Neutrophil (primary cell): ENCODE data around the gene ARFGEF3.

Source experiments
- H3K27ac ChIP-seq: fragments of 200-600 bp; sonication (generic); 2 replicates; pipeline ENCODE4 v1.5.1; 2016; ENCODE audit warnings: mild to moderate bottlenecking, moderate library complexity
- H3K27me3 ChIP-seq: fragments of 200-600 bp; sonication (generic); 2 replicates; pipeline ENCODE4 v1.6.0; 2016; ENCODE audit warnings: mild to moderate bottlenecking
- H3K36me3 ChIP-seq: fragments of 200-600 bp; sonication (generic); 2 replicates; pipeline ENCODE4 v1.5.1; 2017
- H3K4me1 ChIP-seq, 2 experiments: fragments of 200-600 bp in 1 of 2; sonication (generic) in 1 of 2; 1 replicate in 1 of 2; 2 replicates in 1 of 2; pipeline versions ENCODE4 v1.5.1 to v1.6.1; 2013 to 2016; ENCODE audit warnings: low read depth in 1 of 2, low read length in 1 of 2, mild to moderate bottlenecking in 1 of 2, moderate library complexity in 1 of 2; ENCODE audit not compliant: control insufficient read depth in 1 of 2, insufficient read depth in 1 of 2
- H3K4me3 ChIP-seq, 2 experiments: fragments of 200-600 bp in 1 of 2; sonication (generic) in 1 of 2; 1 replicate in 1 of 2; 2 replicates in 1 of 2; pipeline ENCODE4 v1.5.1; 2013 to 2016; ENCODE audit warnings: low read depth in 1 of 2, low read length in 1 of 2, mild to moderate bottlenecking in 1 of 2, moderate library complexity in 1 of 2
- H3K9me3 ChIP-seq: fragments of 200-600 bp; sonication (generic); 2 replicates; pipeline ENCODE4 v1.5.1; 2016
- TF ChIP-seq, protein P1 (sequence below): fragments of 200-600 bp; sonication (generic); IDR thresholded peaks from 2 replicates; pipeline ENCODE4 v1.5.1; 2016; ENCODE audit warnings: antibody characterized with exemption

The ARFGEF3 gene

DNA sequence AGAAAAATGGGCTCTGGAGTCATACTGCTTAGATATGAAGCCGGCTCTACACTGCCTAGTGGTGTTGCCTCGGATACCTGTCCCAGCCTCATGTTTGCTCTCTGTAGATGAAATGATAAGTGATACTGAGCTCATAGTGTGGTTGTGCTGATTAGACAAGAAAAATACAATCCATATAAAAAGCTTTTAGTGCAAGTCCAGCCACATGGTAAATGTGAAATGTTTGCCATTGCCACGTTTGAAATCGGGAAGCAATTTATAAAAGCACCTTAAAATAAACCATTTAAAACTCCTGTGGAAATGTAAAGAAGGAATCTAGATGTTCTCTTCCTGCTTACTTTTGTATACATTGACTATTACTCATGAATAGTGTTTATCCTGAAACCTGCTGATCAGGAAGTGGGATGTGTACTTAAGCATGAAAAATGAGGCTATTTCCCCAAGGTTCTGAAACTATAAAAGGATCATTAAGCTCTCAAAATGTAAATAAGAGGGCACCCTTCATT lies 69.7 kb downstream of the ARFGEF3 start:
- Histone ChIP-seq H3K4me1 (no peaks in the 10 kb centered on the region), H3K4me3 (no peak overlapping the region), H3K36me3 (no peaks in the 10 kb centered on the region), H3K27me3 (no peaks in the 10 kb centered on the region), H3K27ac (no peak overlapping the region), H3K9me3 (no peaks in the 10 kb centered on the region)
- TF ChIP-seq, protein P1, sequence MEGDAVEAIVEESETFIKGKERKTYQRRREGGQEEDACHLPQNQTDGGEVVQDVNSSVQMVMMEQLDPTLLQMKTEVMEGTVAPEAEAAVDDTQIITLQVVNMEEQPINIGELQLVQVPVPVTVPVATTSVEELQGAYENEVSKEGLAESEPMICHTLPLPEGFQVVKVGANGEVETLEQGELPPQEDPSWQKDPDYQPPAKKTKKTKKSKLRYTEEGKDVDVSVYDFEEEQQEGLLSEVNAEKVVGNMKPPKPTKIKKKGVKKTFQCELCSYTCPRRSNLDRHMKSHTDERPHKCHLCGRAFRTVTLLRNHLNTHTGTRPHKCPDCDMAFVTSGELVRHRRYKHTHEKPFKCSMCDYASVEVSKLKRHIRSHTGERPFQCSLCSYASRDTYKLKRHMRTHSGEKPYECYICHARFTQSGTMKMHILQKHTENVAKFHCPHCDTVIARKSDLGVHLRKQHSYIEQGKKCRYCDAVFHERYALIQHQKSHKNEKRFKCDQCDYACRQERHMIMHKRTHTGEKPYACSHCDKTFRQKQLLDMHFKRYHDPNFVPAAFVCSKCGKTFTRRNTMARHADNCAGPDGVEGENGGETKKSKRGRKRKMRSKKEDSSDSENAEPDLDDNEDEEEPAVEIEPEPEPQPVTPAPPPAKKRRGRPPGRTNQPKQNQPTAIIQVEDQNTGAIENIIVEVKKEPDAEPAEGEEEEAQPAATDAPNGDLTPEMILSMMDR = no peak

DNA sequence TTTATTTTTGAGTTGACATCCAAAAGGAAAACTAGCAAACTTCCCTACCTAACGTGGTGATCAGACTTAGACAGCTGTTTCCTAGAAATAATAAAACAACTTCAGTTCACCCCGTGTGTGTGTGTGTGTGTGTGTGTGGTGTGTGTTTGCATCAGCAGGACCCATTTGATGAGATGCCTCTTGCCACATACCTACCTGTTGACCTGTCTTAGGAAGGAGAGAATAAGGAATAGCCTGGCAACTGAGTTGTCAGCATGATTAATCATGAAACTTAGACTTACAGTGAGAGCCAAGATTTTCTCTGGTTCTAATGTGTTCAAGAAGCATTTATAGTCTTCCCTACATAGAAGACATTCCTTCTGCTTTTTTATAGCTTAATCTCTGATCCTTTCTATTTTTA lies 72.6 kb downstream of the ARFGEF3 start:
- Histone ChIP-seq H3K27me3 (no peaks in the 10 kb centered on the region), H3K27ac (no peak overlapping the region), H3K9me3 (no peaks in the 10 kb centered on the region), H3K4me1 (no peaks in the 10 kb centered on the region), H3K4me3 (no peak overlapping the region), H3K36me3 (no peaks in the 10 kb centered on the region)
- TF ChIP-seq, protein P1 = no peak

DNA sequence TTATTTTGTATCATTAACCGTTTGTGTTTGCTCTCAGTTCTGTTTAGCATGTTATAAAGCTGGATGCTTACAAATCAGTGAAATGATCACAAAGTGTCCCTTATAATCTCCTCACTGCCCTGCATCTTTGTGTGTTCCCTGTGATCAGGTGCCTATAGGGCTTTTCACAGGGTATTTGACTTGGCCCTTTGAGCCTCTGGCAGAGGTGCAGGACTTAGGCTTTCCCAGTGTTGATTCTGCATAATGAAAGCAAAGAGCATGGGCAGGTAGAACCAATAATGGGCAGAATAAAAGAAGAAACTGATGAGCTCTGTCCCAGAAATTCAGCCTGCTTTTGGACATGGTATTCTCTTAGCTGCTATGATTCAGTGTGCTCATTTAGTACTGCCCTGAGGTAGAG lies 73.5 kb downstream of the ARFGEF3 start:
- Histone ChIP-seq H3K27me3 (no peaks in the 10 kb centered on the region), H3K4me1 (no peaks in the 10 kb centered on the region), H3K27ac (no peak overlapping the region), H3K9me3 (no peaks in the 10 kb centered on the region), H3K4me3 (no peak overlapping the region), H3K36me3 (no peaks in the 10 kb centered on the region)
- TF ChIP-seq, protein P1 = no peak

DNA sequence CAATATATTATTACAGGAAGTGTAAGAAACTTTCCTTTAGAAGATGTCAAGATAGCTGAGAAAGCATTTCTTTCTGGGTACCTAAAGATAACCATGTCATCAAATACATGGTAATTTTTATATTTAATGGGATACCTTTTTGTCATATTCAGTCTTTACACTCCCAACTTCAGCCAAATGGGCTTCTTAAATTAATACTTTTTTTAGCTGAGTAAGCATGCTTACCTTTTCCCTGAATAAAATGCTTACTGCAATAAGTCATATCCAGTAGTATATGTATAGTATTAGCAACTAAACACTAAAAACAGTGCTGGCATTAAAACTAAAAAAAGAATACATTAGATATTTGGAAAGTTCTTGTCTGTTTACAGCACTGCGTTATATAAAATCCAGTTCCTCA lies 74.0 kb downstream of the ARFGEF3 start:
- TF ChIP-seq, protein P1 = no peak

DNA sequence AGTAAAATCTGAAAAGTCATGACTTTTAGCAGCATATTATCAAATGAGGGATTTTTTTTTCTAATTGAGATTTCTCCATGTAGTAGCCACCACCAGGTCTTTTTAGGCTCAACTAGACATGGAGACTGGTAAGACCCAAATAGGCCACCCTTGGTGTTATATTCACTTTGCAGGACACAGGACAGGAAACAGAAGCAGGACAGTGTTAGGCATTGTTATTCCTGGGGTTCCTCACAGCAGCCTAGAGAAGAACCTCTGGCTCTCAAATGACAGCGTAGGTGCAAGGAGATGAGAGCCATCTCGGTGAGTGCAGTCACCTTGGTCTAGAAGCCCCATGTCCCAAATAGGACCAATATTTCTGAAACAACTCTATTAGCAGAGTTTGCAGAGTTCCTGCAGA lies 75.7 kb downstream of the ARFGEF3 start:
- no peaks in the 10 kb centered on the region for H3K36me3 ChIP-seq
- H3K4me3 ChIP-seq = no peak overlapping the region
- H3K9me3 ChIP-seq = no peaks in the 10 kb centered on the region
- no peaks in the 10 kb centered on the region for H3K27me3 ChIP-seq
- no peak overlapping the region for H3K27ac ChIP-seq
- no peaks in the 10 kb centered on the region for H3K4me1 ChIP-seq
- TF ChIP-seq, protein P1 = no peak

More for the DNA sequence above, 74.0 kb downstream of the ARFGEF3 start:
- Histone ChIP-seq H3K27me3 (no peaks in the 10 kb centered on the region), H3K9me3 (no peaks in the 10 kb centered on the region), H3K4me1 (no peaks in the 10 kb centered on the region), H3K27ac (no peak overlapping the region), H3K4me3 (no peak overlapping the region), H3K36me3 (no peaks in the 10 kb centered on the region)

DNA sequence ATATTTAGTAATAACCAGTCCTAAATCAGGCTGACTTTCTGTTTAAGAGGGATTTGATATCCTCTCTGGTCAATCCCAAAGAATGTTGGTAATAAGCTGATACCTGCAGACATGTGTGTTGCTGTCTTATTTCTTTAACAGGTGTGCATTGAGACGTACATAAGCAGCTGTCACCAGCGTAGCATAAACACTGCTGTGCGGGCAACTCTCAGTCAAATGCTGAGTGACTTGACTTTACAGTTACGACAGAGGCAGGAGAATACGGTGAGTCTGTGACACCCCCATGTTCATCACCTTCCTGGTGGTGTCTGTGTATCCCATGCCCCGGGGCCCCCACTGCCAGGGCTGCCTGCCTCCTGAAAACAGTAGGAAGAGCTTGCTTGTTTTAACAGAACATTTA lies 76.6 kb downstream of the ARFGEF3 start:
- TF ChIP-seq, protein P1 = no peak
- Histone ChIP-seq H3K27me3 (no peaks in the 10 kb centered on the region), H3K27ac (no peak overlapping the region), H3K9me3 (no peaks in the 10 kb centered on the region), H3K36me3 (no peaks in the 10 kb centered on the region), H3K4me1 (no peaks in the 10 kb centered on the region), H3K4me3 (no peak overlapping the region)
